ENCODE results near the gene TBC1D5.

DNA sequence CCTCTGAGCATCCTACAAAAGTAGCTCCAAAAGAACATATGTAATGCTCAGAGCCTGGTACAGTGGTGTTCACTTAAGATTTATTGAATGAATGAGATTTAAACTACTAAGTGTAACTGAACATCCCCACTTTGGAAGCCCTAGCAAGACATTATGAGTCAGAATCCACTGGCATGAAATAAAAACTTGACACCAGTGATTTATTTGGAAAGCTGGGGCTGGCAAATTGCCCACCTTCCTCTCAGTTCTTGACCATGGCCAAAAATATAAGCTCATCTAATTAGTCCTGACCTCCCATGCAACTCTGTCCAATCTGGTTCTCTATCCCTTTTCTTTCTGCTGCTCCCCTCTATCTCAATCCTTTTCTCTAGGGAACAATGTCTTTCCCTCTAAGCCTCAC is 439.7 kb downstream of the TBC1D5 start:
- TF ChIP-seq POLR2AphosphoS5 (IDR thresholded peaks at IDR 0.05; ENCODE audit: borderline replicate concordance, low read depth, low read length) (no peak), EZH2 (IDR thresholded peaks at IDR 0.05) (no peak)
